SK-N-SH treated with all-trans-retinoic acid at 6 μM for 48 hours (cell line): ENCODE results near the gene UBA6.

Experiments
- ARNTL ChIP-seq: fragments of 450-650 bp; formaldehyde crosslinking; IDR thresholded peaks from 2 replicates; pipeline ENCODE4 v1.5.0; 2020; ENCODE audit warnings: low read depth, mild to moderate bottlenecking, moderate library complexity, borderline replicate concordance
- CSDC2 ChIP-seq: fragments of 250-450 bp; sonication (Bioruptor Pico); IDR thresholded peaks from 2 replicates; pipeline ENCODE4 v1.5.0; 2020; ENCODE audit warnings: mild to moderate bottlenecking, moderate library complexity
- GLIS3 ChIP-seq: fragments of 250-450 bp; sonication (Bioruptor Pico); IDR thresholded peaks from 2 replicates; pipeline ENCODE4 v1.5.0; 2020; ENCODE audit warnings: mild to moderate bottlenecking, moderate library complexity
- ISL1 ChIP-seq: fragments of 250-450 bp; sonication (Bioruptor Pico); IDR thresholded peaks from 2 replicates; pipeline ENCODE4 v2.1.2; 2022; ENCODE audit warnings: mild to moderate bottlenecking, moderate library complexity
- OSR1 ChIP-seq: fragments of 250-450 bp; sonication (Bioruptor Pico); IDR thresholded peaks from 2 replicates; pipeline ENCODE4 v1.8.0; 2022; ENCODE audit warnings: moderate library complexity, mild to moderate bottlenecking, inconsistent platforms
- PATZ1 ChIP-seq: fragments of 250-450 bp; sonication (Bioruptor Pico); IDR thresholded peaks from 2 replicates; pipeline ENCODE4 v1.8.0; 2020; ENCODE audit warnings: mild to moderate bottlenecking, moderate library complexity, borderline replicate concordance
- PPARA ChIP-seq: fragments of 250-450 bp; sonication (Bioruptor Pico); IDR thresholded peaks from 2 replicates; pipeline ENCODE4 v1.5.0; 2020; ENCODE audit warnings: mild to moderate bottlenecking, borderline replicate concordance
- RARB ChIP-seq: fragments of 250-450 bp; sonication (Bioruptor Pico); IDR thresholded peaks from 2 replicates; pipeline ENCODE4 v1.8.0; 2021; ENCODE audit warnings: mild to moderate bottlenecking, moderate library complexity
- SNAI2 ChIP-seq: fragments of 250-450 bp; sonication (Bioruptor Pico); IDR thresholded peaks from 2 replicates; pipeline ENCODE4 v1.5.0; 2020; ENCODE audit warnings: mild to moderate bottlenecking, moderate library complexity
- TCF4 ChIP-seq: fragments of 250-450 bp; sonication (Bioruptor Pico); IDR thresholded peaks from 2 replicates; pipeline ENCODE4 v1.8.0; 2021; ENCODE audit warnings: mild to moderate bottlenecking, moderate library complexity, borderline replicate concordance
- TOX ChIP-seq: fragments of 250-450 bp; sonication (Bioruptor Pico); IDR thresholded peaks from 2 replicates; pipeline ENCODE4 v1.8.0; 2021; ENCODE audit warnings: mild to moderate bottlenecking, moderate library complexity, borderline replicate concordance
- ZFP30 ChIP-seq: fragments of 450-650 bp; formaldehyde crosslinking; IDR thresholded peaks from 2 replicates; pipeline ENCODE4 v1.5.0; 2022; ENCODE audit warnings: mild to moderate bottlenecking, moderate library complexity
- ZNF70 ChIP-seq: fragments of 450-650 bp; formaldehyde crosslinking; IDR thresholded peaks from 2 replicates; pipeline ENCODE4 v1.5.0; 2020; ENCODE audit warnings: mild to moderate bottlenecking, moderate library complexity
- ZNF8 ChIP-seq: fragments of 450-650 bp; formaldehyde crosslinking; IDR thresholded peaks from 2 replicates; pipeline ENCODE4 v1.5.0; 2020; ENCODE audit warnings: mild to moderate bottlenecking, moderate library complexity

DNA sequence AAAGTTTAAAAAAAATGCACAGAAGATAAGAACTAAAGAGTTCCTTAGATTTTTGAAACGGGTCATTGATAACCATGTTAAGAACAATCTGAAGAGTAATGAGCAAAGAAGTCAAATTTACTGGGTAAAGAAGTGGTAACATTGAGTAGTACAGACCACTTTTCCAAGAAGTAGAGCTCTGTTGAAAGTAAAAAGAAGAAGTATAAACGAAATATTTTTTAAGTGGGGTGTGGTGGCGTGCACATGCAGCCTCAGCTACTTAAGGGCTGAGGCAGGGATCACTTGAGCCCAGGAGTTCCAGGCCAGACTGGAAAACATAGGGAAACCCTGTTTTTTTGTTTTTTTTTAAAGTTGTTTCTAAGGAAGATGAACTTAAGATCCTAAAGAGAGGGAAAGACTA, 68.5 kb downstream of the UBA6 start:
- TF ChIP-seq RARB (no peak), ZFP30 (CRISPR knock-in tag) (no peak), OSR1 (CRISPR knock-in tag) (no peak), ZNF70 (CRISPR knock-in tag) (no peak), TCF4 (no peak), ISL1 (CRISPR knock-in tag) (no peak), CSDC2 (no peak), ZNF8 (CRISPR knock-in tag) (no peak), TOX (CRISPR knock-in tag) (no peak), PATZ1 (CRISPR knock-in tag) (no peak), PPARA (no peak), GLIS3 (CRISPR knock-in tag) (no peak), ARNTL (CRISPR knock-in tag) (no peak), SNAI2 (CRISPR knock-in tag) (no peak)
